ENCODE measurements around the gene DAPK1. TPM values are rescaled to one million over a fixed set of nuclear protein-coding genes. Genes with fewer than 3 reads are reported as not detected.

Gene DAPK1
- total and polyA plus RNA-seq, 2 donors from 2014 or later = 15.5 to 166 TPM

- Histone ChIP-seq H3K9ac (ENCODE audit: low read length in 3 of 3) (no peak overlapping the region), H3K4me3 (ENCODE audit: low read length in 3 of 3) (no peak overlapping the region), H3K36me3 (ENCODE audit: control insufficient read depth in 2 of 3, insufficient read depth in 3 of 3, low read length in 3 of 3) (no peaks in the 10 kb centered on the region), H3K9me3 (ENCODE audit: control insufficient read depth in 2 of 3, insufficient read depth in 1 of 3, low read length in 3 of 3) (no peaks in the 10 kb centered on the region), H3K4me1 (ENCODE audit: control insufficient read depth in 2 of 3, insufficient read depth in 2 of 3, low read depth in 1 of 3, low read length in 3 of 3) (peaks cover 4 to 23% (median 21%) of the 10 kb centered on the region in 3 donors), H3K27me3 (ENCODE audit: control insufficient read depth, insufficient read depth, low read length) (no peaks in the 10 kb centered on the region), H3K27ac (ENCODE audit: low read depth in 2 of 2, low read length in 2 of 2) (no peak overlapping the region)
- TF ChIP-seq CTCF (IDR thresholded peaks at IDR 0.05; ENCODE audit: borderline replicate concordance, extremely low read depth, insufficient read depth) = no peak
- intact Hi-C loops (cut with DNase I) = no loop called here
- DNase-seq (no peak), FAIRE-seq (no peak)
Observed at GRCh38 chr9:87577746-87578145, 80.1 kb downstream of the DAPK1 start.

GRCh38 chr9:87578625-87579024, 81.0 kb downstream of the DAPK1 start:
- TF ChIP-seq CTCF (IDR thresholded peaks at IDR 0.05; ENCODE audit: borderline replicate concordance, extremely low read depth, insufficient read depth) = no peak
- Histone ChIP-seq H3K9me3 (ENCODE audit: control insufficient read depth in 2 of 3, insufficient read depth in 1 of 3, low read length in 3 of 3) (no peaks in the 10 kb centered on the region), H3K27me3 (ENCODE audit: control insufficient read depth, insufficient read depth, low read length) (no peaks in the 10 kb centered on the region), H3K36me3 (ENCODE audit: control insufficient read depth in 2 of 3, insufficient read depth in 3 of 3, low read length in 3 of 3) (no peaks in the 10 kb centered on the region), H3K9ac (ENCODE audit: low read length in 3 of 3) (no peak overlapping the region), H3K4me3 (ENCODE audit: low read length in 3 of 3) (no peak overlapping the region), H3K27ac (ENCODE audit: low read depth in 2 of 2, low read length in 2 of 2) (no peak overlapping the region), H3K4me1 (ENCODE audit: control insufficient read depth in 2 of 3, insufficient read depth in 2 of 3, low read depth in 1 of 3, low read length in 3 of 3) (peaks cover 4 to 23% (median 15%) of the 10 kb centered on the region in 3 donors)
- no peak for DNase-seq
- no peak for FAIRE-seq
- intact Hi-C loops (cut with DNase I) = no loop called here

- Histone ChIP-seq H3K36me3 (ENCODE audit: control insufficient read depth in 2 of 3, insufficient read depth in 3 of 3, low read length in 3 of 3) (no peaks in the 10 kb centered on the region), H3K4me1 (ENCODE audit: control insufficient read depth in 2 of 3, insufficient read depth in 2 of 3, low read depth in 1 of 3, low read length in 3 of 3) (peaks cover 4 to 23% (median 15%) of the 10 kb centered on the region in 3 donors), H3K27me3 (ENCODE audit: control insufficient read depth, insufficient read depth, low read length) (no peaks in the 10 kb centered on the region), H3K27ac (ENCODE audit: low read depth in 2 of 2, low read length in 2 of 2) (no peak overlapping the region), H3K4me3 (ENCODE audit: low read length in 3 of 3) (no peak overlapping the region), H3K9ac (ENCODE audit: low read length in 3 of 3) (no peak overlapping the region), H3K9me3 (ENCODE audit: control insufficient read depth in 2 of 3, insufficient read depth in 1 of 3, low read length in 3 of 3) (no peaks in the 10 kb centered on the region)
- FAIRE-seq = no peak
- no peak for DNase-seq
- intact Hi-C loops (cut with DNase I) = no loop called here
- TF ChIP-seq CTCF (IDR thresholded peaks at IDR 0.05; ENCODE audit: borderline replicate concordance, extremely low read depth, insufficient read depth) = no peak
Observed at GRCh38 chr9:87579781-87580541, 82.3 kb downstream of the DAPK1 start.
